HL-60 (cell line): ENCODE data around the gene EML6.

Experiments
- DNase-seq, 2 experiments: peaks; one replicate each; pipeline ENCODE4 v3.0.0-alpha.2; 2010 to 2020; ENCODE audit warnings: low read depth in 1 of 2, low spot score in 1 of 2
- H3K27ac ChIP-seq: fragments of 250-450 bp; sonication (Bioruptor Pico); replicated peaks from 2 replicates; pipeline ENCODE4 v1.5.1; 2020; ENCODE audit warnings: mild to moderate bottlenecking, moderate library complexity
- H3K27me3 ChIP-seq: fragments of 250-450 bp; sonication (Bioruptor Pico); 2 replicates; pipeline ENCODE4 v1.5.1; 2021; ENCODE audit warnings: mild to moderate bottlenecking, moderate library complexity; ENCODE audit not compliant: insufficient read depth, poor library complexity, severe bottlenecking
- H3K4me3 ChIP-seq: replicated peaks from 2 replicates; pipeline ENCODE4 v1.5.1; 2011; ENCODE audit warnings: mild to moderate bottlenecking, control low read depth, low read length; ENCODE audit not compliant: insufficient read depth
- GABPA ChIP-seq: IDR thresholded peaks from 2 replicates; pipeline ENCODE4 v1.6.1; 2012; ENCODE audit warnings: low read depth
- POLR2AphosphoS5 ChIP-seq: IDR thresholded peaks from 2 replicates; pipeline ENCODE4 v1.6.1; 2012; ENCODE audit warnings: low read depth
- SPI1 ChIP-seq: IDR thresholded peaks from 2 replicates; pipeline ENCODE4 v1.6.1; 2012; ENCODE audit warnings: low read depth, mild to moderate bottlenecking, borderline replicate concordance
- TF ChIP-seq, protein P1 (sequence below): IDR thresholded peaks from one replicate; pipeline ENCODE4 v1.5.1; 2011; ENCODE audit warnings: low read length, control low read depth, inconsistent platforms; ENCODE audit not compliant: insufficient read depth
- TF ChIP-seq, protein P2 (sequence below): IDR thresholded peaks from 2 replicates; pipeline ENCODE4 v1.6.1; 2012; ENCODE audit warnings: low read depth; ENCODE audit not compliant: insufficient replicate concordance

EML6 gene

DNA sequence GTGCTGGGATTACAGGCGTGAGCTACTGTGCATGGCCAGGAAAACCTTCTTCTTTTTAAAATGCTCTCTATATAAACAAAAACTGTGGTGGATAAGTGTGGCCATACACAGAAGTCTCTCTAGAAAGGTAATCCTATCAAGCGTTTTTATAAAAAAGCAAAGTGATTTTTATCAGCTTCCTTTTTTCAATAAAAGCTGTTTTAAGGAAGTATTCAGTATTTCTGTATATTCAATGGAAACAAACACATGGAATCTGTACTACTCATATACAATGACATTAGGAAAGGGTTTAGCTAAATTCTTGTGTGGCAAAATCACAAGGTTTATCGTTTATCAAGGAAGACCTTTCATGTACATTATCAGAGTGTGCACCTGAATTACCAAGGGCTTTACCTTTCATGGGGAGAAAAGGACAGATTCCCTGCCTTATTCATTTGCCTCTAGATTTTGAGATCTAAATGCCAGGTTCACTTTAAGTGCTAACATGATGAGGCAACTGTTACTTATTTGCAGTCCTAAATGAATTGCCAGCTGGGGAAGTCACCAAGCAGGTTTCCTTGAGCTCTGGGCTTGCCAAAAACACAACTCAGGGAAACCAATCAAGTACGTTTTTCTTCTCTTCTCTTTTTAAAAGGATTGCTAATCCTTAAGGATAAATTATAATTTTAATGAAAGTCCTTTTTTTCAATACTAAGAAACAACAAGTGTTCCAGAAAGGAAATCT, 256.0 kb downstream of the EML6 start:
- Histone ChIP-seq H3K27ac (no peak overlapping the region), H3K4me3 (no peak overlapping the region), H3K27me3 (no peaks in the 10 kb centered on the region)
- TF ChIP-seq, protein P1, sequence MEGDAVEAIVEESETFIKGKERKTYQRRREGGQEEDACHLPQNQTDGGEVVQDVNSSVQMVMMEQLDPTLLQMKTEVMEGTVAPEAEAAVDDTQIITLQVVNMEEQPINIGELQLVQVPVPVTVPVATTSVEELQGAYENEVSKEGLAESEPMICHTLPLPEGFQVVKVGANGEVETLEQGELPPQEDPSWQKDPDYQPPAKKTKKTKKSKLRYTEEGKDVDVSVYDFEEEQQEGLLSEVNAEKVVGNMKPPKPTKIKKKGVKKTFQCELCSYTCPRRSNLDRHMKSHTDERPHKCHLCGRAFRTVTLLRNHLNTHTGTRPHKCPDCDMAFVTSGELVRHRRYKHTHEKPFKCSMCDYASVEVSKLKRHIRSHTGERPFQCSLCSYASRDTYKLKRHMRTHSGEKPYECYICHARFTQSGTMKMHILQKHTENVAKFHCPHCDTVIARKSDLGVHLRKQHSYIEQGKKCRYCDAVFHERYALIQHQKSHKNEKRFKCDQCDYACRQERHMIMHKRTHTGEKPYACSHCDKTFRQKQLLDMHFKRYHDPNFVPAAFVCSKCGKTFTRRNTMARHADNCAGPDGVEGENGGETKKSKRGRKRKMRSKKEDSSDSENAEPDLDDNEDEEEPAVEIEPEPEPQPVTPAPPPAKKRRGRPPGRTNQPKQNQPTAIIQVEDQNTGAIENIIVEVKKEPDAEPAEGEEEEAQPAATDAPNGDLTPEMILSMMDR: no peak
- TF ChIP-seq POLR2AphosphoS5 (no peak), GABPA (no peak), SPI1 (no peak)
- TF ChIP-seq, protein P2, sequence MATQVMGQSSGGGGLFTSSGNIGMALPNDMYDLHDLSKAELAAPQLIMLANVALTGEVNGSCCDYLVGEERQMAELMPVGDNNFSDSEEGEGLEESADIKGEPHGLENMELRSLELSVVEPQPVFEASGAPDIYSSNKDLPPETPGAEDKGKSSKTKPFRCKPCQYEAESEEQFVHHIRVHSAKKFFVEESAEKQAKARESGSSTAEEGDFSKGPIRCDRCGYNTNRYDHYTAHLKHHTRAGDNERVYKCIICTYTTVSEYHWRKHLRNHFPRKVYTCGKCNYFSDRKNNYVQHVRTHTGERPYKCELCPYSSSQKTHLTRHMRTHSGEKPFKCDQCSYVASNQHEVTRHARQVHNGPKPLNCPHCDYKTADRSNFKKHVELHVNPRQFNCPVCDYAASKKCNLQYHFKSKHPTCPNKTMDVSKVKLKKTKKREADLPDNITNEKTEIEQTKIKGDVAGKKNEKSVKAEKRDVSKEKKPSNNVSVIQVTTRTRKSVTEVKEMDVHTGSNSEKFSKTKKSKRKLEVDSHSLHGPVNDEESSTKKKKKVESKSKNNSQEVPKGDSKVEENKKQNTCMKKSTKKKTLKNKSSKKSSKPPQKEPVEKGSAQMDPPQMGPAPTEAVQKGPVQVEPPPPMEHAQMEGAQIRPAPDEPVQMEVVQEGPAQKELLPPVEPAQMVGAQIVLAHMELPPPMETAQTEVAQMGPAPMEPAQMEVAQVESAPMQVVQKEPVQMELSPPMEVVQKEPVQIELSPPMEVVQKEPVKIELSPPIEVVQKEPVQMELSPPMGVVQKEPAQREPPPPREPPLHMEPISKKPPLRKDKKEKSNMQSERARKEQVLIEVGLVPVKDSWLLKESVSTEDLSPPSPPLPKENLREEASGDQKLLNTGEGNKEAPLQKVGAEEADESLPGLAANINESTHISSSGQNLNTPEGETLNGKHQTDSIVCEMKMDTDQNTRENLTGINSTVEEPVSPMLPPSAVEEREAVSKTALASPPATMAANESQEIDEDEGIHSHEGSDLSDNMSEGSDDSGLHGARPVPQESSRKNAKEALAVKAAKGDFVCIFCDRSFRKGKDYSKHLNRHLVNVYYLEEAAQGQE: no peak
- no peak for DNase-seq

DNA sequence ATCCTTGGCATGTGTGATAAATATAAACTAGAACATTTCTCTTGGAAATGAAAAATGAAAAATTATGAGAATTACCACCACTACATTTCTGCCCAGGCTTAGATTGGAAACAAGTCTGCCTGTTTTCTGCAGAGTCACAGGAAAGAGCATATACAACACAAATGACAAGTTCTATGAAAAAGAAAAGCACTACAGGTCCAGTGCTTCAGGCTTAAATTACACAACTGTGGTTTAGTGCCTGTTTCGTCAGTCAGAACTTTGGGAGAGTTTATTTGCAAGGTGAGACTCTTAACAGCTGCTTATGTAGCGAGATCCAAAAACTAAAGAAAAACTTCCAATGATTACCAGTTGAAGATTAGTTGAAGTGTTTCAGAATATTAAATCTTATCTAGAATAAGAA, 257.9 kb downstream of the EML6 start:
- H3K27ac ChIP-seq: no peak overlapping the region
- TF ChIP-seq GABPA (no peak), SPI1 (no peak), POLR2AphosphoS5 (no peak)
- TF ChIP-seq, protein P1: no peak
- TF ChIP-seq, protein P2: no peak
- no peaks in the 10 kb centered on the region for H3K27me3 ChIP-seq
- no peak overlapping the region for H3K4me3 ChIP-seq
- no peak for DNase-seq

DNA sequence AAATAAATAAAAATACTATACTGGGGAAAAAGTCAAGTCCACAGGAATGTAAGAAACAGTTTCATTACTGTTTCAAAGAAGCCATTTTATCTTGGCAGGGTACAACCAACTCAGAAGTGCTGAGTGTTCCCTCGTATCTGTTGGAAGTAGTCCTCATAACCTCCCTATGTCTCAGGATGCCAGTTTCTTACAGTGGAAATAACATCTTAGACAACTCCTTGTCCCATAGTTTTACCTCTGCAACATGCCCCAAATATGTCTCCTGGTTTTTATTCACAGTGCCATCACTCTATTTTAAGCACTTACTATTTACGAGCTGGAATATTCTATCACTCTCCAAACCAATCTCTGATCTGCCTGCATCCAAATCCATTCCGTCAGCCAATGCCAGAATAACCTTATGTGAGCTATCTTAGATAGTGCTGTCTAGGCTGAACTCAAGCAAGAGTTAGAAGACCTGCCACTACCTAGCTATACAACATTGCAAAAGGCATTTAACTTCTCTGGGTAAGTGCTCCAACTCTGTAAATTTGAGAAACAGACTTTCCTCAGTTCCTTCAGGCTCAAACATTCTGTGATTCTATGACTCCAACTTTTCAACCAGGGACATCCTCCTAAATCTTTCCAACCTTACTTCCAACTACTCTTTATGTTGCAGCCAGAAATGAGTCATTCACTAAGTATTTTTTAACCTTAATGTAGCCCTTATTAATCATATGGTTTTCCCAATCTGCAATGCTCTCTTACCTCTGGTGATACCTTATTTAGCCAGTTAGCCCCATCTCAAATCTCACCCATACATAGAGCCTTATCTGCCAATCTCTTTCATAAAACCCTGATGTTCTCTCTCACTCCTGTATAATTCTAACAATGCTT, 260.1 kb downstream of the EML6 start:
- H3K4me3 ChIP-seq: no peak overlapping the region
- no peaks in the 10 kb centered on the region for H3K27me3 ChIP-seq
- no peak for DNase-seq
- H3K27ac ChIP-seq: no peak overlapping the region
- TF ChIP-seq POLR2AphosphoS5 (no peak), GABPA (no peak), SPI1 (no peak)
- TF ChIP-seq, protein P1: no peak
- TF ChIP-seq, protein P2: no peak
